HCT116 (cell line): Measurements from ENCODE around the gene IGFBP6. TPM values are rescaled to one million over a fixed set of nuclear protein-coding genes. Genes with fewer than 3 reads are reported as not detected.

ENCODE experiments used
- ATAC-seq: fragments of 200-7000 bp; cut with Tn5 transposase; 2 replicates; pipeline ENCODE4 v1.9.1; 2020; ENCODE audit warnings: mild to moderate bottlenecking, moderate library complexity
- BruUV-seq: library from RNA; stranded (reverse); fragments of 400-500 nt; replicated peaks from 2 replicates; lab custom pipeline; 2021; lab: Mats Ljungman, UMichigan
- CTCF ChIA-PET: fragments of 300-600 bp; sonication (Branson Sonifier 250); formaldehyde crosslinking; loops from one replicate; lab custom pipeline; 2021; ENCODE audit warnings: antibody characterized with exemption; lab: Charles Lee
- POLR2A ChIA-PET: fragments of 300-600, 350-600 bp; sonication (Branson Sonifier 250); formaldehyde crosslinking; loops from one replicate; lab custom pipeline; 2021; ENCODE audit warnings: antibody characterized with exemption; lab: Charles Lee
- RAD21 ChIA-PET, 2 experiments: fragments of 300-600 bp; sonication (Branson Sonifier 250); formaldehyde crosslinking; loops; one replicate each; lab custom pipeline; 2023; ENCODE audit warnings: low total read pairs in 2 of 2; ENCODE audit not compliant: uncharacterized antibody in 2 of 2, unreplicated experiment in 2 of 2, low non-redundant PET in 1 of 2; lab: Charles Lee
- DNase-seq: peaks from one replicate; pipeline ENCODE4 v3.0.0-alpha.2; 2010; ENCODE audit warnings: low read depth, low spot score
- H2AFZ ChIP-seq: fragments of 200-600 bp; shearing (Covaris generic), sonication (generic); 2 replicates; pipeline ENCODE4 v1.6.1; 2017; ENCODE audit warnings: low read depth, mixed run types, mixed read lengths, antibody characterized with exemption, low read length; ENCODE audit not compliant: poor library complexity, severe bottlenecking
- H3K27ac ChIP-seq: 2 replicates; pipeline ENCODE4 v1.5.1; 2012; ENCODE audit warnings: low read depth, low read length
- H3K27me3 ChIP-seq: fragments of 200-600 bp; sonication (generic); 2 replicates; pipeline ENCODE4 v1.6.1; 2016; ENCODE audit warnings: mixed run types, low read length, mixed read lengths; ENCODE audit not compliant: insufficient read depth
- H3K36me3 ChIP-seq, 2 experiments: fragments of 200-500 bp in 1 of 2; fragments of 200-600 bp in 1 of 2; sonication (Bioruptor generic) in 1 of 2; sonication (generic) in 1 of 2; 2 replicates each; pipeline versions ENCODE4 v1.5.1 to v1.6.1; 2014 to 2016; ENCODE audit warnings: low read length in 2 of 2, inconsistent platforms in 1 of 2, mixed read lengths in 1 of 2, mixed run types in 1 of 2; ENCODE audit not compliant: insufficient read depth in 2 of 2, control insufficient read depth in 1 of 2
- H3K4me1 ChIP-seq, 2 experiments: fragments of 200-600 bp in 1 of 2; sonication (generic) in 1 of 2; 2 replicates each; pipeline versions ENCODE4 v1.5.1 to v1.6.1; 2012 to 2017; ENCODE audit warnings: low read length in 2 of 2, inconsistent platforms in 1 of 2, mild to moderate bottlenecking in 1 of 2, mixed read lengths in 1 of 2, mixed run types in 1 of 2, moderate library complexity in 1 of 2; ENCODE audit not compliant: insufficient read depth in 2 of 2, control insufficient read depth in 1 of 2
- H3K4me2 ChIP-seq: fragments of 200-600 bp; sonication (generic); 2 replicates; pipeline ENCODE4 v1.6.1; 2017; ENCODE audit warnings: mixed run types, low read length, mixed read lengths
- H3K4me3 ChIP-seq, 2 experiments: fragments of 200-600 bp in 1 of 2; sonication (generic) in 1 of 2; replicated peaks in 1 of 2; 2 replicates each; pipeline ENCODE4 v1.5.1; 2011 to 2016; ENCODE audit warnings: low read length in 2 of 2, control low read depth in 1 of 2, low read depth in 1 of 2, mild to moderate bottlenecking in 1 of 2, mixed read lengths in 1 of 2, mixed run types in 1 of 2
- H3K79me2 ChIP-seq: fragments of 200-600 bp; sonication (generic); 2 replicates; pipeline ENCODE4 v1.6.1; 2017; ENCODE audit warnings: mild to moderate bottlenecking, mixed run types, low read length, moderate library complexity, mixed read lengths; ENCODE audit not compliant: insufficient read depth
- H3K9ac ChIP-seq: fragments of 200-600 bp; sonication (generic); 2 replicates; pipeline ENCODE4 v1.6.1; 2016; ENCODE audit warnings: low read length, mixed read lengths
- H3K9me2 ChIP-seq: fragments of 200-600 bp; sonication (generic), shearing (Covaris generic); 2 replicates; pipeline ENCODE4 v1.6.1; 2017; ENCODE audit warnings: mixed run types, mild to moderate bottlenecking, moderate library complexity; ENCODE audit not compliant: insufficient read depth
- H3K9me3 ChIP-seq, 2 experiments: fragments of 200-500 bp in 1 of 2; fragments of 200-600 bp in 1 of 2; sonication (Bioruptor generic) in 1 of 2; sonication (generic) in 1 of 2; 2 replicates each; pipeline ENCODE4 v1.6.1; 2014 to 2017; ENCODE audit warnings: low read length in 2 of 2, mixed read lengths in 2 of 2, inconsistent platforms in 1 of 2, low read depth in 1 of 2, mild to moderate bottlenecking in 1 of 2, mixed run types in 1 of 2, moderate library complexity in 1 of 2; ENCODE audit not compliant: control insufficient read depth in 1 of 2, insufficient read depth in 1 of 2
- H4K20me1 ChIP-seq: fragments of 200-600 bp; sonication (generic), shearing (Covaris generic); 2 replicates; pipeline ENCODE4 v1.6.1; 2017; ENCODE audit warnings: mixed run types, mild to moderate bottlenecking, moderate library complexity; ENCODE audit not compliant: insufficient read depth
- POLR2AphosphoS5 ChIP-seq: IDR thresholded peaks from 2 replicates; pipeline ENCODE4 v1.6.1; 2011; ENCODE audit warnings: mild to moderate bottlenecking, low read depth, low read length, moderate library complexity
- RAD21 ChIP-seq: IDR thresholded peaks from 2 replicates; pipeline ENCODE4 v1.6.1; 2012; ENCODE audit warnings: low read depth, mild to moderate bottlenecking
- SIN3A ChIP-seq: IDR thresholded peaks from 2 replicates; pipeline ENCODE4 v1.6.1; 2012; ENCODE audit warnings: low read depth
- SP1 ChIP-seq: IDR thresholded peaks from 2 replicates; pipeline ENCODE4 v1.6.1; 2012; ENCODE audit warnings: low read depth
- SRF ChIP-seq: IDR thresholded peaks from 2 replicates; pipeline ENCODE4 v1.6.1; 2012; ENCODE audit warnings: low read depth
- YY1 ChIP-seq: IDR thresholded peaks from 2 replicates; pipeline ENCODE4 v1.6.1; 2011; ENCODE audit warnings: low read length, low read depth, moderate library complexity, mild to moderate bottlenecking; ENCODE audit not compliant: insufficient replicate concordance; ENCODE audit errors: extremely low read depth
- intact Hi-C: fragments of 100-400 bp; cut with micrococcal nuclease; formaldehyde crosslinking; loops from 2 replicates; pipeline ENCODE4 v1.10.0; 2022
- total RNA-seq: library from RNA; stranded (reverse); gene quantifications from one replicate; pipeline ENCODE4 v1.2.1, GENCODE V29; 2021; ENCODE audit not compliant: unreplicated experiment

Gene IGFBP6
- total RNA-seq, 1 experiment from 2014 or later, result 83.4 TPM

- no peak for TF ChIP-seq YY1
- TF ChIP-seq SRF, result no peak
- TF ChIP-seq SIN3A, result no peak
- no peak for TF ChIP-seq RAD21
Observed at GRCh38 chr12:53059434-53060063, 37.9 kb upstream of the IGFBP6 start (continued).

GRCh38 chr12:53060064-53060720, 37.3 kb upstream of the IGFBP6 start:
- intact Hi-C loops, result loop anchor here (10.0 kb wide), 1 partner anchor 225 kb away; no protein-coding TSS in a partner anchor

More at GRCh38 chr12:53060064-53060720, 37.3 kb upstream of the IGFBP6 start:
- Histone ChIP-seq H4K20me1 (peaks cover 3% of the 10 kb centered on the region; the same call in 1 of the 2 replicates), H3K36me3 (peaks cover 2 to 17% of the 10 kb centered on the region in 2 experiments; a peak in 3 of 4 replicates), H2AFZ (no peak overlapping the region), H3K9me2 (no peaks in the 10 kb centered on the region), H3K79me2 (no peaks in the 10 kb centered on the region), H3K27ac (no peak overlapping the region), H3K4me2 (no peak overlapping the region), H3K9me3 (no peaks in the 10 kb centered on the region), H3K4me3 (no peak overlapping the region), H3K9ac (no peak overlapping the region)
- BruUV-seq, result no TSS peak
- no peak for DNase-seq
- ChIA-PET POLR2A (interaction anchor here (0.8 kb wide), 1 partner anchor 54 kb away, joined by 3 read pairs; the partner anchor contains the start of gene EIF4B), RAD21 (no interaction called here)
- peak; percentile 17; the same call in 1 of the 2 replicates for TF ChIP-seq POLR2AphosphoS5
- TF ChIP-seq SP1, result no peak
- TF ChIP-seq, all 23 proteins: peak for 1
- no peak for ATAC-seq
- Histone ChIP-seq H3K27me3 (no peaks in the 10 kb centered on the region), H3K4me1 (peaks cover 18 to 24% of the 10 kb centered on the region in 2 experiments)
- CTCF ChIA-PET, result no interaction called here
